Measurements from ENCODE around the gene ZNF768.
A peak's percentile ranks its signal among the peaks of the same experiment; 100 is the strongest.
"Not testable (repeated sequence)": the region's sequence is repeated elsewhere in the genome, so short reads cannot be mapped to it uniquely, and the experiment has no call there.

Gene ZNF768

DNA sequence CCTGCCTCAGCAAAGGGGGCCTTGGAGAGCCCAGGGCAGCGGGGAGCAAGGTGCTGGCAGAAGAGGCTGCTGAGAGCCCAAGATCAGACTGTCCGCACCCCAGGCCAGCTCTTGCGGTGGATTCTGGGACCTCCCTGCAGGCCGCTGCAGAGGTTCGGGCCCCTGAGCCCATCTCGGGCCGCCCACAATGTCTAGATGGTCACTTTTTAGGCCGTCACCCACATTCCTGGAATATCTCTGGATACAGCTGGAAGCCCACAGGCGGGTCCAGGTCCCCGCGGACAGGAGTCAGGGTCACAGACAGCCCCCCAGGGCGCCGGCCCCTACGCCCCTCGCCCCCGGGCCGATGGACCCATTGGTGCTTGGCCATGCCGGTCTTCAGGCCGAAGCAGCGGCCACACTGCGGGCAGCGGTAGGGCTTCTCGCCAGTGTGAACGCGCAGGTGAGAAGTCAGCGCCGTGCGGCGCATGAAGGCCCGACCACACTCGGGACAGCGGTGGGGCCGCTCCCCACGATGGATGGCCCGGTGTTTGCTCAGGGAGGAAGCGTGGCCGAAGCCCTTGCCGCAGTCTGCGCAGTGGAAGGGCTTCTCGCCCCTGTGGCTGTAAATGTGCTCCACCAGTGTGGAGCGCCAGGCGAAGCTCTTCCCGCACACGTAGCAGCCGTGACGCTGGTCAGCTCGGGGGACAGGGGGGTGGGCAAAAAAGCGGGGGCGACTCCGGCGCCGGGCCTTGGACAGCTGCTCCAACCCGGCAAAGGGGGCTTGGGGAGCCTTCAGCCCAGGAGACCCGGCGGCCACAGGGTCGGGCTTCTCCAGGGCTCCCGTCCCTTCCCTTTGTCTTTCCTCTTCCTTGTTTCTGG is 6.1 kb upstream of the ZNF768 start:
- DNase-seq: no peak

DNA sequence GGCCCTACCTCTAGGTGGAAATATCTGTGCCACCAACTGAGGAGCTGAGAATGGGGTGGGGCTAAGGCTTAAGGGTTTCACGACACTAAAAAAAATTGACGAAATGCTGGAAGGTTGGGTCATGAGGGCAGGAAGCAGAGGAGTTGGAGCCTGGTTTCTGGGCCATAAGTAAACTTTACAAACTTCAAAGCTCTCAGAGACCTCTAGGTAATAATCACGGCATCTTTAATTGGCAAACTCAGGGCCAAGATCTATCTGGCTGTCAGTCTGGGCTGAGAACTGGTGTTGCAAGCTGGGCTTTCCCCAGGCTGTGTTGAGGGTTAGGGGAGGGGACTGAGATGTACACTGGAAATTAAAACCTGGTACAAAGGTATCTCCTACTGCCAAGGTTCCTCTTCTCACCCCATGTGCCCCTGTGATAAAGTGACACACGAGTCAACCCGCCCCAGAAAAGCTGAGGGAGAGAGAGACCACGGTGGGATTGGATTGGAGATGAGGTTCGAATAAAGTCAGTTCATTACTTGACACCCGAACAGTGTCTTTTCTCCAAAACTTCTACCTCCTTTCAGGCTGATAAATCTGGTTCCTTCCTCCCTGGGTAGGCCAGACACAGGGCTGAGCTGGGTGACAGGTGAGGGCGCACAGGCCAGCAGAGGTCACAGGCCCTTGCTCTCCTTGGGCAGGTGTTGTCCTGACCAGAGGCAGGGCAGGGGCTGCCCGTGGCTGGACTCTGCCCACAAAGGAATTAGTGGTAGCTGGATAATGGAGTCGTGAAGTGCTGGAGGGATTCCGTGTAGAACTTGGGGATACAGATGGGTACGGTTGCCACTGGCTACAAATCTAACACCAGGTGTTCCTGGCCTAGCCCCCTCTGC is 4.0 kb upstream of the ZNF768 start:
- no peak for DNase-seq

DNA sequence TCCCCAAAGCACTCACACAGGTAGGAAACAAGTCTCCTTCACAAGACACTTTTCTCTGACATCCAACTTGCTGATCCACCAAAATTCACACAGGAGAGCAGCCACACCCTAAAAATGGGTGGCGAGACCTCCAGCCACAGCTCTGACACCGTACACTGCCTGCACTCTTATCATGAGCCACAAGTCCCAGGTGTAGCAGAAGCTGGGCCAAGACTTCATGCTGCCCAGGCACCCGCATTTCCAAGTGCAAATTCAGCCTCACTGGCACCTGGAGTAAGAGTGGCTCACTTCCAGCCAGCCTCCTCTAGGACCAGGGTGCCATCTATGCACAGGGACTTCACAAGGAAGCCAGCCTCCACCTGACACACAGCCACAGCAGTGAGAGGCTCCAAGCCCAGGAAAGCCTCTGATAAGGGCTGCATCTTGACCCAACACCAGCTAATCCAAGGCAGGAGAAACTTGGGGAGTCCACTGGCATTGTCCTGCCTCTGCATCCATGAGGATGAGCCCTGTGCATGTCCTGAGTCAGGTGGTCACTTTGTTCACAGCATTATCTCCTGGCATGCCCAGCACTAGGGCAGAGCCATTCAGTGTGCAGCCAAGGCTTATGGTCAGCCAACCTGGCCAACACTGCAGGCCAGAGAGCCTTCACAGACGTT is 2.6 kb upstream of the ZNF768 start:
- DNase-seq: no peak

DNA sequence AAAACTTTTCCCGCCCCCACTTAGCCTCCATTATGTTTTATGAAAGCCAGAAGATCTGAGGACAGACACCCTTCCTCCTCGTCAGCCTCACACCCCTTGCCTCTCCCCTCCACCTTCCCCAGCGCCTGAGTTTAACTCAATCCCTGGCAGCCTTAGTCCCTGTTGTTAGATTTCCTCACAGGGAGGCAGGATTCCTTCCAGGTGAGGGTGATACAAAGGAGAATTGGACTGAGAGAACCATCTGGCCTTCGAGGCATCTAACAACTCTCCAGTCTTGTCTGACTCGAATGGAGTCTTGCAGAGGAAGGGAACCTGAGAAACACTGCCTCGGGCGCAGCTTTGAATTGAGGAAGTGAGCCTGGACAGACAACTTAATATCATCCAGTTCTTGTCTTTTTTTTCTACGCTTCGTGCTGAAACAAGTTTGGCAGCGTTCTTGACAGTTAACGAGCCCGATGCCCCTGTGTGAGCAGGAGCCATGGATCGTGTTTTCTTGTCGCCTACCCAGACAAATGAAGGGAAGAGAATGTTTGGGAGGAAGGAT is 1.3 kb upstream of the ZNF768 start:
- peak; percentile 44 to 60 for DNase-seq

DNA sequence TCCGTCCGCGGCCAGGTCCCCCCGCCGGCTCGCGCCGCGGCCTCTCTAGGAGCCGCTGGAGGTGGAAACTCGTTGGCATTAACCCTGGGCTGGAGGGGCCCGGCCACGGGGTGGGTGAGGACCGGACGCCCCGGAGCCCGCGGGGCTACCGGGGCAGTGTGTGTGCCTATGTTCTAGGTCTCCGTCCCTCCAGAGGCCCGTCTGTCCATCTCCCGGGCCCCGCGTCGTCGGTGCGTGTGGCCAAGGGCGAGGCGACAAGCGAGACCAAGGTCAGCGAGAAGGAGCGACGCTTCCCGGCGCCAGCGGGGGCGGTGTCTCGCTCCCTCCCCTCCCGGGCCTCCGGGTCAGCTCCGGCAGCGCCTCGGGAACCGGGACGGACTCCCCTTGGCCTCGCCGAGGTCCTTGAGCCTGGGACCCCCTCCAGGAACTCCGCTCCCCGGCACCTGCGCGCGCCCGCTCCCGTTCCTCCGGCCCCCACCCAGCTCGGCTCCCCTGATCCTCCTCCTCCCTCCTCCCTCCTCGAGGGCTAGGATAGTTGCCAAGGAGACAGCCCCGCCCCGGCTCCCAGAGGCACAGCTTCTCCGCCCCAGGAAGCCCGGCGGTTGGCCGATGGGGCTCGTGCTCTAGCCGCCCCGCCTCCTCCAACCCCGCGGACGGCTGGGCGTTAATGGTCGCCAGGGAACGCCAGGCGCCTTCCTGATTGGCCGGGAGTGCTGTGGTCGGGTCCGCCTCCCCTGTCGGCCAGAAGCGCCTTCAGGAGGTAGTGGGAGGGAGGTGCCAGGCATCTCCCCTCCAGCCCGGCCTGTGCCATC is 663 bp upstream of the ZNF768 start:
- peak; percentile 98 for DNase-seq

DNA sequence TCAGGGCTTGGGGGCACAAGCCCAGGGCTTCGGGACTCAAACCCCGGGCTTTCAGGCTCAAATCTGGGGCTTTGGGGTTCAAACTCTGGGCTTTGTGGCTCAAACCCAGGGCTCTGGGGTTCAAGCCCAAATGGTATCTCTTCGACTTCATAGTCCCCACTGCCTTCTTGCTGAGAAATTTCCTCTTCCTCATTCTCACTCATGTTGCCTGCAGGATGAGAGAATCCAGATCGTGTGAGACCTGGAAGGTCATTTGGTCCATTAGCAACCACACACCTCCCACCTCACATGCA is 576 bp downstream of the ZNF768 start:
- DNase-seq: no peak

DNA sequence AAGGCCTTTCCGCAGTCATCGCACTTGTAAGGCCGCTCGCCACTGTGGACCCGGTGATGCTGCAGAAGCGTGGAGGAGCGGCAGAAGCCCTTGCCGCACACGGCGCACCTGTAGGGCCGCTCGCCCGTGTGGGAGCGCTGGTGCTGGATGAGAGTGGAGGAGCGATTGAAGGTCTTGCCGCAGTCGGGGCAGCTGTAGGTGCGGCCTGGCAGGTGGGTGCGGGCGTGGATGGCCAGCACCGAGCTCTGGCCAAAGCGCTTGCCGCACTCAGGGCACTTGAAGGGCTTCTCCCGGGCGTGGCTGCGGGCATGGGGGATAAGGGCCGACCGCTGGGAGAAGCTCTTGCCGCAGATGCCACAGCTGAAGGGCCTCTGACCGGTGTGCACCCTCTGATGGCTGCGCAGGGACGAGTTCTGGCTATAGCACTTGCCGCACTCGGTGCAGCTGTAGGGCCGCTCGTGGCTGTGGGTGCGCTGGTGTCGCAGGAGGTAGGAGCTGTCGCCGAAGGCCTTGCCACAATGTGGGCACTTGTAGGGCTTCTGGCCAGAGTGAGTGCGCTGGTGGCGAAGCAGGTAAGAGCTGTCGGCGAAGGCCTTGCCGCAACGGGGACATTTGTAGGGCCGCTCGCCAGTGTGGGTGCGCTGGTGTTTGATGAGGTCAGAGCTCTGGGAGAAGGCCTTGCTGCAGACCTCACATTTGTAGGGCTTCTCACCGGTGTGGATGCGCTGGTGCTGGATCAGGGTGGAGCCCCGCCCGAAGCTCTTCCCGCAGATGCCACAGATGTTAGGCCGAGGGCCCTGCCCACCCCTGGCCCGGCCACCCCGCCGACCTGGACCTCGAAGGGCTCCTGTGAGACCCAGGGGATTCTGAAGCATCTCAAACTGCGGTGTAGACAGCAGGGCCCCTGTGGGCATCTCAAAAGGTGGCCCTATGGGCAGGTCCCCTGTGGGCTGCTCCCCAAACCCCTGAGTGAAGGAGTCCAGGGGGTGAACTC is 1.5 kb downstream of the ZNF768 start:
- DNase-seq: no peak

DNA sequence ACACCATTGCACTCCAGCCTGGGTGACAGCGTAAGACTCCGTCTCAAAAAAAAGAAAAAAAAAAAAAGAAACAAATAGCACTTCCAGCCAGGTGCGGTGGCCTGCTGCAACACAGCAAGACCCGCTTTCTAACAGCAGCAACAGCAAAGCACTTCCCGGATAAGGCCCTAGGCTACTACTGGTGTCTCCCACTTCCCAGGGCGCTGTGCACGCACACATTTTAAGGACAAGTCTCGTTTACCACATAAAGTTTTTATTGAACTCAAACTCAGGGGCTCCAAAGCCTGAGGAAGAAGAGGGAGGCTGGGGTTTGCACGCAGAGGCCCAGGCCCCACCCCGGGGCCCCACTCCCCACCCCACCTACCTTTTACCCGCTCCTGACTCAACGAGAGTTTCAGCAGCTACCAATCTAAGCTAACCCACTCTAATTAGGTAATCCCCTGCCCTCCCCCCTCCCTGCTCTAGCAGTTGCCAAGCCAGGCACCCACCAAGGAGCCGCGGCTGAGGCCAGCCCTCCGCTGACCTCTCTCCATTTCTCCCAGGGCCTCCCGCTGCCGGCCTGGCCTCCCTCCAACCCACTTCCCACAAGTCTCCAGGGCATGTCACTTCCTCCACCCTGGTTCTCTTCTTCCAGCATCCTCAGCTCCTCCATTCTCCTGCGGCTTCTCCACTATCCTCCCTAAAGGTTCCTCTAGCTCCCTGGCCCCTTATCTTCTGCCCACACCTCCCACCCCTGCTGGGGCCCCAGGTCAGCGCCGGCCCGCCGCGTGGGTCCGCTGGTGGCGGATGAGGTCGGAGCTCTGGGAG is 2.4 kb downstream of the ZNF768 start:
- DNase-seq: no peak

DNA sequence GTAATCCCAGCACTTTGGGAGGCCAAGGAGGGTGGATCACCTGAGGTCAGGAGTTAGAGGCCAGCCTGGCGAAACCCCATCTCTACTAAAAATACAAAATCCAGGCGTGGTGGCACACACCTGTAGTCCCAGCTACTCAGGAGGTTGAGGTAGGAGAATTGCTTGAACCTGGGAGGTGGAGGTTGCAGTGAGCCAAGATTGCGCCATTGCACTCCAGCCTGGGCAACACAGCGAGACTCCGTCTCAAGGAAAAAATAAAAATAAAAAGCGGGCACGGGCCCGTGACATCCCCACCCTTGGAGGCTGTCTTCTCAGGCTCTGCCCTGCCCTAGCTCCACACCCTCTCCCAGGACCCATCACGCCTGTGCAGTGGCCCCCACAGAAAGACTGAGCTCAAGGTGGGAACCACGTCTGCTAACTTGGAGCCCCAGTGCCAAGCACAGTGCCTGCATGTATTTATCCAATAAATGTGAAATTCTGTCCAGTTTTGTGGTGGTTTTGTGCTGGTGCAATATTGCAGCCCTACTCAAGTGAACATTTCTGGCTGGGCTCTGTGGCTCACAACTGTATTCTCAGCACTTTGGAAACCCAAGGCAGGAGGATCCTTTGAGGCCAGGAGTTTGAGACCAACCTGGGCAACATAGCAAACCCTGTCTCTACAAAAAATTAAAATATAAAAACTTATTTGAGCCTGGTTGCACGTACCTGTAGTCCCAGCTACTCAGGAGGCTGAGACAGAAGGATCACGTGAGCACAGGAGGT is 3.5 kb downstream of the ZNF768 start:
- not testable (repeated sequence) for DNase-seq

DNA sequence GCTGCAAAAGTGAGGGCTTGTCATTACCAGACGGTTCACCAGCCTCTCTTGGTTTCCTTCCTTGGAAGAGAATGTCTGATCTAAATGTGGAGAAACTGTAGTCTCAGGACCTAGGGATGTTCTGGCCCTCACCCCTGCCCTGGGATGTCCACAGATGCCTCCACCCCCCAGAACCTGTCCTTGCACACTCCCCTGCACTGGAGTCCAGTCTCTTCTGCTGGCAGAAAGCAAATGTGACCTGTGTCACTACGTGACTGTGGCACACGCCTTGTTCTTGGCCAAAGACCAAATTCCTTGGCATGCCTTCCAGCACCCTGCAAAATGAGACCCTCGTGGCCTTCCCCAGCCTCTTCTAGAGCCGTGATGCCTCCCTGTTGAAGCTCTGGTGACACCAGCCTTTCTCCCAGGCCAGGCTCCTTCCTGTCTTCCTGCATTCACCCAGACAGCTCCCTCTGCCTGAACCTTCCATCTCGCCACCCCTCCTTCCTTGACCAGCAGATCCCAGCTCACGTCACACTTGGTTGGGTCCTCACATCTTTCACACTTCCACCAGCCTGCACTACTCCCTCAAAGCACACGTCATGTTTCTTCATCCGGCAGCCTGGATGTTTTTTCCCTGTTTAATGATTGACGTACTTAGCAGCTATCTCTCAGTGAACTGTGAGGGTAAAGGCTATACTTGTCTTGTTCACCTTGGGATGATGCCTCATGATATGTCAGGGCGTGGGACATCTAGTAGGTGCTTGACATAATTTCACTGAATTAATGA is 4.3 kb downstream of the ZNF768 start:
- no peak for DNase-seq

DNA sequence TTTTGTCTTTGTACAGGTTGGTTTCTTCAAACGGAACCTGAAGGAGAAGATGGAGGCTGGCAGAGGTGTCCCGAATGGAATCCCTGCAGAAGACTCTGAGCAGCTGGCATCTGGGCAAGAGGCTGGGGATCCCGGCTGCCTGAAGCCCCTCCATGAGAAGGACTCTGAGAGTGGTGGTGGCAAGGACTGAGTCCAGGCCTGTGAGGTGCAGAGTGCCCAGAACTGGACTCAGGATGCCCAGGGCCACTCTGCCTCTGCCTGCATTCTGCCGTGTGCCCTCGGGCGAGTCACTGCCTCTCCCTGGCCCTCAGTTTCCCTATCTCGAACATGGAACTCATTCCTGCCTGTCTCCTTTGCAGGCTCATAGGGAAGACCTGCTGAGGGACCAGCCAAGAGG is 4.9 kb downstream of the ZNF768 start:
- no peak for DNase-seq

DNA sequence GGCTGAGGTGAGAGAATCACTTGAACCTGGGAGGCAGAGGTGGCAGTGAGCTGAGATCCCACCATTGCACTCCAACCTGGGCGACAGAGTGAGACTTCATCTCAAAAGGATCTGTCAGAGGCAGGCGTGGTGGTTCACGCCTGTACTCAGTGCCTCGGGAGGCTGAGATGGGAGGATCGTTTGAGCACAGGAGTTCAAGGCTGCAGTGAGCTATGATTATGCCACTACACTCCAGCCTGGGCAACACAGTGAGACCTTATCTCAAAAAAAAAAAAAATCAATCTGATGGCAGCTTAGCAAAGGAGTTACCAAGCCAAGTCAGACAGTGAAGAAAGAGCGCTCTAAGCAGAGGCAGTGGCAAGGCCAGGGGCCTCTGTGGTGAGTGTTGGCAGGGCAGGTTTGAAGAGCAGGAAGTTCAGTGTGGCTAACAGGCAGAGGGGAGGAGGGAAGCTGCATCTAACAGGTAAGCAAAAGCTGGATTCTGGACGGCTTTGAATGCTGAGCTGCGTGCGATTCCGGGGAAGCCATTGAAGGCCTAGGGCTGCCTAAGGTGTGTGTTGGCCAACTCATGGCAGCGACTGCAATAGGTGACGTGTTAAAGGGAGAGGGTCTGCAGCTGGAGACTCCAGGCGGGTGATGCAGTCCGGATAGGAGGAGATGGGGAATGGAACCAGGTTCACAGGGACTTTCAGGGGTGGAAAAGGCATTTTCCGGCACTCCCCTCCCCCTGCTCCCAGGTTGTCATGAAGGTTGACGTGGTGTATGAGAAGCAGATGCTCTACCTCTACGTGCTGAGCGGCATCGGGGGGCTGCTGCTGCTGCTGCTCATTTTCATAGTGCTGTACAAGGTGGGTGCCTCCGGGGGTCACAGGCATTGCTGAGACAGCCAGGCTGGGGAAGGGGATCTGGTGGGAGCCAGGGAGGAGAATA is 7.0 kb downstream of the ZNF768 start:
- no peak for DNase-seq

DNA sequence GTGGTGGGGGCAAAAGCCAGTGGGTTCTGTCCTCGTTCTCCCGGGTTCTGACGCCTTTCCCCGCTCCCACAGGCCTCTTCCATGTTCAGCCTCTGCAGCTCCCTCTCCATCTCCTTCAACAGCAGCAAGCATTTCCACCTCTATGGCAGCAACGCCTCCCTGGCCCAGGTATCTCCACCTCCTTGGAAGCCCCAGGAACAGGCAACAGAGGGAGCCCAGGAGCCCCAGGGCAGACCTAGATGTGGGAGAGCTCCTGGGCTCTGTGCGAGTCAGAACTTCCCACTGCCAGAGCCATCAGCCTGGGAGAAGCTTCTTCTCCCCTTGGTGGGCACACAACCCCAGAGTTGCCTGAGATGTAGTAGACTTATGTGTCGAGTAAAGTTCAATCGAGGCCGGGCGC is 7.8 kb downstream of the ZNF768 start:
- DNase-seq: no peak

DNA sequence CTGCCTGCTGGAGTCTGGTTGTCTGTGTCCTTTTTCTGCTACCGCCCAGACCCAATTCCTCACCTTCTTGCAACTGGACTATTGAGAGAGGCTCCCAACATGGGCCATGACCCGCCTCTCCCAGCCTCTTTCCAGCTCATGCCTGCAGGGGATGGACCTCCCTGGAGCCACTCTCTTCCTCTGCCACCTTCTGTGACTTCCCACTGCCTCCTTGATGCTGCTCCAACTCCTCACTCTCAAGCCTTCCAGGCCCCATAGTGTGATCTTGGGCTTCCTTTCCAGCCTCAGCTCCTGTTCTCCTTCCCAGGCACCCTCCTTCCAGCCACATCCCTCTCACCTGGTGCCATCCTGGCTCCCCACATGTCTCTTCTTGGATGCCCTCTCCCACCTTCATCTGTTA is 11.1 kb downstream of the ZNF768 start:
- DNase-seq: no peak

DNA sequence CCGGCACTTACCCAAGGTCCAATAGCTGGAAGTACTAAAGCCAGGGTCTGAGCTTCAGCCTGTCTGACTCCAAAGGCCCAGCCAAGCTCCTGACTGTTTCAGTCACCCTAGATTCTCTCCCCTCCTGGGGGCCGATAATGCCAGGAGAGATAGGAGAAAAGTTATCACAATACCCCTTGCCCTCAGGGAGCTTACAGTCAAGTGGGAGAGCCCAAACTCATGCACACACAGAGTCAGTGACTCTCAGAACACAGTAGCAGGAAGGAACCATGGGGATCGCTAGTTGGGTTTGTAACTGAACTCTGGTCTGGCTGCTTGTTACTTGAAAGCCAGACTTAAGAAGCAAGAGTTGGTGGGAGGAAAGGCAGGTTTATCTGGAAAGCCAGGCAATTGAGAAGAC is 14.9 kb downstream of the ZNF768 start:
- DNase-seq: no peak

DNA sequence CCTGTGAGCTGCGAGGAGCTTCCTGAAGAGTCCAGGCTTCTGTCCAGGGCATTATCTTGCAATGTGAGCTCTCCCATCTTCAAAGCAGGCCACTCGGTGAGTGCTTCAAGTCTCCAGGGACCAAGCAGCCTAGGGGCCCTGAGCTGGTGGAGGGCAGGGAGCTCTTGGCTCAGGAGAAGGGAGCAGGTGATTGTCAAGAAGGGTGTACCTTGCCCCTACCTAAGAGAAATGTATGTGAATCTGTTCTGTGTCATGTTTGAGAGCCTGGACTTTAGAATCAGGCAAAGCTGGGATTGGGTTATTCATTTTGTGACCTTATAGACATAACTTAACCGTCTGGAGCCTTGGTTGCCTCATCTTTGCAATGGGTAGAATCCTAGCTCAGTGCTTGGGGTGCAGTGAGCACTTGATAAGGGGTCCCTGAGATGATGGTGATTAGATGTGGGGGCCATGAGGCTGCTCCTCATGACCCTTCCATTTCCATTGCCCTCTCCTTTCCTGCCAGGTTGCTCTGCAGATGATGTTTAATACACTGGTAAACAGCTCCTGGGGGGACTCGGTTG is 15.9 kb downstream of the ZNF768 start:
- no peak for DNase-seq

DNA sequence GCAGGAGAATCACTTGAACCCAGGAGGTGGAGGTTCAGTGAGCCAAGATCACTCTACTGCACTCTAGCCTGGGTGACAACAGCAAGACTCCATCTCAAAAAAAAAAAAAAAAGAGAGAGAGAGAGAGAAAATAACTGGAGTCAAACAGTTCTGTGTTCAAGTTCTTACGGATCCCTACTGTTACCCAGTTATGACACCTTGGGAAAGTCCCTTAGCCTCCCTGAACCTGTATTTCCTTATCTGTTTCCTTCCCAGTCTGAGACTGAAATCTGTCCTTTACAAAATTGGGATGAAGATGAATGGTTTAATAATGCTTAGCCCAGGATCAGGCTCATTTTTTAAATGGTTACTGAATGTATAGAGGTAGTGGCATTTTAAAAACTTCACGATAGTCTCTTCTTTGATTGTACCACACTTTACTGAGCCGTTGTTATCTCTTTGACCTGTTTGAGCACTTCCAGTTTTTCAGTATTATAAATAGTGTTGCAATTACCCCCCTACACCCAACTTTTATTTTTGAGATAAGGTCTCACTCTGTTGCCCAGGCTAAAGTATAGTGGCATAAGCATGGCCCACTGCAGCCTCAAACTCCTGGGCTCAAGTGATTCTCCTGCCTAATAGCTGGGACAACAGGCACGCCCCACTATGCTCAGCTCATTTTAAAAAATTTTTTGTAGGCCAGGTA is 17.1 kb downstream of the ZNF768 start:
- no peak for DNase-seq
